ENCODE measurements around the gene AQP6. TPM values are rescaled to one million over a fixed set of nuclear protein-coding genes. Genes with fewer than 3 reads are reported as not detected.

The AQP6 gene
- total RNA-seq, 1 experiment from 2014 or later: 0.09 TPM

DNA sequence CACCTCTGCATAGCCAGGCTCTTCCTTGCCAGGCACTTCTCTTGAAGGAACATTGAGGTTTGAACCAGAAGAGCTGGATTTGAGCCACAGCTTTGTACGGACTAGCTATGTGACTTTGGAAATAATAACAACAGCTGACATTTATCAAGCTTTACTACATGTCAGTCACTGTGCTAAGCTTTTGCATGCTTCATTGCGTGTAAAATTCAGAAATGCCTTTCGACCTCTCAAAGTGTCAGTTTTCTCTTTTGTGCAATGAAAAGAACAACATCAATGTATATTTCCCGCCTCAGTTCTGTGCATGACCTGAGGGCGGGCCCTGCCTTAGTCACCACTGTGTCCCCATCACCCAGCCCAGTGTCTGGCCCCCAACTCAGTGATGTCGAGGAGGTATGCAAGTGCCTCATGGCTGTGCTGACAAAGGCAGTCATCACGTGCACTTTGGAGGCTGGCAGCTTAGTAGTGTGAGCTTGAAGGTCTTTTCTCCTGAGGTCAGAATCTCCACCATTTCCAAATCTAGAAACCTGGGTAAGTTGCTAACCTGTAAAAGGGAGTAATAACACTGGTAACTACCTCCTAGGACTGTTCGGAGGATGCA is 40.1 kb upstream of the AQP6 start:
- no CpG with 5 or more reads among the region's 8 CpGs for WGBS (ENCODE audit: extremely low coverage, insufficient read length, low lambda C conversion rate)
- Histone ChIP-seq H2BK5ac (ENCODE audit: insufficient read length, low read length) (no peak overlapping the region), H3T11ph (ENCODE audit: low read length) (no peak overlapping the region), H2BK12ac (ENCODE audit: insufficient read length, low read depth, low read length) (no peak overlapping the region), H4K5ac (ENCODE audit: insufficient read length, low read depth, low read length) (no peak overlapping the region), H3K27ac (ENCODE audit: insufficient read length, low read depth, low read length) (no peak overlapping the region), H3K23ac (ENCODE audit: insufficient read length, low read depth, low read length) (no peak overlapping the region), H3K9me3 (ENCODE audit: control insufficient read depth, low read depth, low read length) (no peaks in the 10 kb centered on the region), H3K4ac (ENCODE audit: low read depth, low read length) (no peak overlapping the region), H4K8ac (replicated peaks; ENCODE audit: insufficient read length, low read depth, low read length) (no peak overlapping the region), H3K56ac (ENCODE audit: insufficient read length, low read depth, low read length) (no peak overlapping the region), H4K91ac (ENCODE audit: insufficient read length, low read depth, low read length) (no peak overlapping the region), H2BK15ac (ENCODE audit: low read depth, low read length) (no peak overlapping the region), H3K4me1 (ENCODE audit: insufficient read depth, low read length) (no peaks in the 10 kb centered on the region), H3K9ac (ENCODE audit: extremely low read depth, insufficient read length, low read length) (no peak overlapping the region), H3K4me2 (ENCODE audit: insufficient read depth, insufficient read length, low read length) (no peak overlapping the region), H3K79me2 (ENCODE audit: insufficient read depth, low read length) (no peaks in the 10 kb centered on the region), H3K18ac (ENCODE audit: insufficient read length, low read depth, low read length) (no peak overlapping the region), H3K27me3 (ENCODE audit: insufficient read depth, low read length) (no peaks in the 10 kb centered on the region), H3K79me1 (ENCODE audit: insufficient read depth, low read depth, low read length, poor library complexity, severe bottlenecking) (no peaks in the 10 kb centered on the region), H2AFZ (ENCODE audit: low read length) (no peak overlapping the region), H4K20me1 (ENCODE audit: control insufficient read depth, insufficient read depth, insufficient read length) (no peaks in the 10 kb centered on the region), H2BK20ac (ENCODE audit: low read depth, low read length, poor library complexity, severe bottlenecking) (no peak overlapping the region), H3K14ac (ENCODE audit: insufficient read depth, low read length) (no peak overlapping the region), H2BK120ac (ENCODE audit: low read depth, low read length, poor library complexity, severe bottlenecking) (no peak overlapping the region), H2AK5ac (ENCODE audit: insufficient read length, low read length) (no peak overlapping the region), H3K23me2 (ENCODE audit: insufficient read length, low read depth, low read length, poor library complexity, severe bottlenecking) (no peaks in the 10 kb centered on the region)
- H3K27me3 Mint-ChIP-seq (ENCODE audit: low read depth): peaks cover 7% of the 10 kb centered on the region
- no peaks in the 10 kb centered on the region for H3K9me3 Mint-ChIP-seq
- H3K4me1 Mint-ChIP-seq: peaks cover 4 to 10% of the 10 kb centered on the region in 2 experiments
- no peak overlapping the region for H3K27ac Mint-ChIP-seq
- peak; percentile 26 for DNase-seq
- no peak for TF ChIP-seq CTCF (conservative IDR thresholded peaks at IDR 0.05)
- H3K4me3 Mint-ChIP-seq: no peak overlapping the region
- no peaks in the 10 kb centered on the region for H3K36me3 Mint-ChIP-seq (ENCODE audit: insufficient read depth in 1 of 3, low read depth in 3 of 3)

Measured in H9 (cell line).